ENCODE data around the gene SCGB1D1.

SCGB1D1 gene

DNA sequence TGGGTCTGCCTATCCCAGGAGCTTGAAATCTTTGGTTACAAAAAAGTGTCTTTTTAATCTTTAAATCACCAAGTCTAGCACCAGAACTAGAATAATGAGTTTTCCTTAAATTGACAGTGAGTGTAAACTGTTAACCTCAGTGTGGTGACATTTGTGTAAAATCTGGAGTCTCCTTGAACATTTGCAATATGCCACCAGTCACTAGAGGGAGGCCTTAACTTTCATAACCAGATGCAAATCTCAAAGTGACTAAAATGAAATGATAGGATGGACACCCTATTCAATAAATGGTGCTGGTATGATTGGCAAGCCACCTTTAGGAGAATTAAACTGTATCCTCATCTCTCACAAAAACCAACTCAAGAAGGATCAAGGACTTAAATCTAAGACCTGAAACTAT is 43.7 kb downstream of the SCGB1D1 start:
- DNase-seq (ENCODE audit: low read depth) = no peak

DNA sequence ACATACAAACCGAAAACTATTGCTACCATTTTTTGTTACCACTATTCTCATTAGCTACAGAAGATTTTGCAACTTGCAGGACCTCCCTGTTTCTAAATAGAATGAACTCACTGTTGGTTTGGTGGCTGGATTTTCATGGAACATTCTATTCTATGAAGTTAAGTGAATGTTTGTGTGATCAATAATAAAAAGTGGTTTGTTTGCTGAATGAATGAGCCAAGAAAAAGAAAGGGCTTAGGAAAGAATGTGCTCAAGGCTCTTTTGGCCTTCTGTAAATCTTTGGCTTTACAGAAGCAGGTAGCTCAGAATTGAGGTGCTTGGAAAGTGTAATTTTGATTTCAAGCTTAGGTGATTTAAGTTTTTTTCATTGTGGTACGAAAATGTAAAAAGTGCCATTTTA is 46.2 kb downstream of the SCGB1D1 start:
- no peak for DNase-seq (ENCODE audit: low read depth)

DNA sequence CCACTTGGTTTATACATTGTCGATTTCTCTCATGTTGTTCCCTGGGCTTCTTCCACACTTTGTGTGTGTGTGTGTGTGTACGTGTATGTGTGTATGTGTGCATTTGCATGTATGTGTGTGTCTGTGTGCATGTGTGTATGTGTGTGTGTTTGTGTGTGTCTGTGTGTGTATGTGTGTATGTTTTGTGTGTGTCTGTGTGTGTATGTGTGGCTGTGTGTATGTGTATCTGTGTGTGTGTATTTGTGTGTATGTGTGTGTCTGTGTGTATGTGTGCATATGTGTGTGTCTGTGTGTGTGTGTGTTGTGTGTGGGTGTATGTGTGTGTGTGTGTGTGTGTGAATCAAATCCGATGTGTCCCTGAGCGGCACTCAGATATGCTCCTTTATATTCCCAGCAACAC is 47.5 kb downstream of the SCGB1D1 start:
- DNase-seq (ENCODE audit: low read depth) = no peak

DNA sequence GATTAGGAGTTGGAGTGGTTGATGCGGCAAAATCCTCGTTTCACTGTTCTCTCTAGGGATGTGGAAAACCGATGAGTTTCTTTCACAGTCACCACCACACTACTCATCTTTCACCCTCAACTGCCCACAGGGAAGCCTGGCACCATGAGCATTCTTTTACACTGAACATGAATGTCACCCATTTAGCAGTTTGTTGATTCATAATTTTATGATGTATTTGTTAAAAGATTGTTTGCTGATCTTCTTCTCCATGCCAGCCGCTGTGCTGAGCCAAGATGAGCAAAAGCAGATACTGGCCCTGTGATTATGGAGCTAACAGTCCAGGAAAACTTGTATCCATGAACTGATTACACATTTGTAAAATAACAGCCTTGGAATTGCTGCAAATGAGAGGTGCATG is 48.1 kb downstream of the SCGB1D1 start:
- DNase-seq (ENCODE audit: low read depth) = no peak

DNA sequence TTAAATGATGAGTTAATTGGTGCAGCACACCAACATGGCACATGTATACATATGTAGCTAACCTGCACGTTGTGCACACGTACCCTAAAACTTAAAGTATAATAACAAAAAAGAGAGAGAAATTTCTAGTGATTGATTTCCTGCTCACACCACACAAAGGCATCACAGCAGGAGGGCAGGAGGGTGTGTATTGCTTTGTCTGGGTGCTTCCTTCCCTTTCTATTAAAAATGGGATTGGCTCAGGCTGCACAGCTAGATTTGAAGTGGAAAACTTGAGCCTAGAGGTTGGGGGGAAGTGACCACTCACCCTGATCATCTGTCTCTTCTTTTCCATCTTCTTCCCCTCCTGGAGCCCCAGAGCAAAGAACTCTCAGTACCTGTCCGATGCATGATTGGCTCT is 51.1 kb downstream of the SCGB1D1 start:
- DNase-seq (ENCODE audit: low read depth) = no peak

DNA sequence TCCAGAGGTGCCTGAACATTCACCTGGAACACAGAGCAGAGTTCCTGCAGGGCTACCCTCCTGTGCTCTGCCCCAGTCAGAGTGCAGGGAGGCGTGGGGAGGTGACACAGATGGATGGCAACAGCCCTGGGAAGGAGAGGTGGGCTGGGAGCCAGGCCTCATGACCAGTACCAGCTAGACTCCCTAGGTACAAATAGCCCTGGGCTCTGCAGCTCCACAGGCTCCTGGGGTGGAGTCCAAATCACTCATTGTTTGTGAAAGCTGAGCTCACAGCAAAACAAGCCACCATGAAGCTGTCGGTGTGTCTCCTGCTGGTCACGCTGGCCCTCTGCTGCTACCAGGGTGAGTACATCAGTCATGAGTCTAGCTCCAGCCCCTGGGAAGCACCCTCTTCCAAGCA is 52.0 kb downstream of the SCGB1D1 start, which contains the start of gene SCGB1D2:
Gene SCGB1D2 (plus strand): TSS at position 219 of the 400 bp plus-strand sequence. CDS start 69 bp downstream, at position 288.
- no peak for DNase-seq (ENCODE audit: low read depth)

All from HS-5 (cell line).